GM19438 (cell line): ENCODE data around the gene PIP4K2A.
A peak's percentile ranks its signal among the peaks of the same experiment; 100 is the strongest.

Experiments
- ATAC-seq: cut with Tn5 transposase; IDR thresholded peaks from one replicate; pipeline ENCODE4 v1.9.1; 2021; ENCODE audit warnings: low read depth; ENCODE audit not compliant: unreplicated experiment

The PIP4K2A gene

GRCh38 chr10:22607261-22607660, 107.1 kb downstream of the PIP4K2A start:
- no peak for ATAC-seq

GRCh38 chr10:22606164-22606614, 108.2 kb downstream of the PIP4K2A start:
- peak; percentile 91 for ATAC-seq

GRCh38 chr10:22605168-22605567, 109.2 kb downstream of the PIP4K2A start:
- no peak for ATAC-seq

GRCh38 chr10:22604344-22605126, 109.8 kb downstream of the PIP4K2A start:
- no peak for ATAC-seq

GRCh38 chr10:22603581-22603980, 110.8 kb downstream of the PIP4K2A start:
- no peak for ATAC-seq

- no peak for ATAC-seq
These were observed 112.8 kb downstream of the PIP4K2A start for GRCh38 chr10:22601618-22602017.

- ATAC-seq: no peak
These were observed 114.6 kb downstream of the PIP4K2A start for GRCh38 chr10:22599636-22600228.

GRCh38 chr10:22599048-22599561, 115.3 kb downstream of the PIP4K2A start:
- no peak for ATAC-seq

- no peak for ATAC-seq
These were observed 115.9 kb downstream of the PIP4K2A start for GRCh38 chr10:22598478-22598877.

GRCh38 chr10:22597138-22597537, 117.2 kb downstream of the PIP4K2A start:
- ATAC-seq: peak; percentile 62

- no peak for ATAC-seq
These were observed 120.7 kb downstream of the PIP4K2A start for GRCh38 chr10:22593636-22594198.

GRCh38 chr10:22593026-22593425, 121.4 kb downstream of the PIP4K2A start:
- no peak for ATAC-seq

- no peak for ATAC-seq
These were observed 124.4 kb downstream of the PIP4K2A start for GRCh38 chr10:22589851-22590514.

GRCh38 chr10:22588462-22588861, 125.9 kb downstream of the PIP4K2A start:
- ATAC-seq: no peak

- no peak for ATAC-seq
These were observed 130.7 kb downstream of the PIP4K2A start for GRCh38 chr10:22583683-22584082.

- ATAC-seq: no peak
These were observed 132.9 kb downstream of the PIP4K2A start for GRCh38 chr10:22581461-22581860.

GRCh38 chr10:22580711-22581110, 133.7 kb downstream of the PIP4K2A start:
- ATAC-seq: no peak

GRCh38 chr10:22579826-22580225, 134.6 kb downstream of the PIP4K2A start:
- ATAC-seq: no peak

- ATAC-seq: no peak
These were observed 140.4 kb downstream of the PIP4K2A start for GRCh38 chr10:22573820-22574569.

- no peak for ATAC-seq
These were observed 143.5 kb downstream of the PIP4K2A start for GRCh38 chr10:22570733-22571430.
